H1 (cell line): ENCODE data around the gene IL13RA1. TPM values are rescaled to one million over a fixed set of nuclear protein-coding genes. Genes with fewer than 3 reads are reported as not detected.

Experiments used
- CTCF ChIA-PET: fragments of 300-600 bp; sonication (Branson Sonifier 250); formaldehyde crosslinking; loops from one replicate; lab custom pipeline; 2021; ENCODE audit not compliant: partially characterized antibody; lab: Charles Lee
- POLR2A ChIA-PET: fragments of 300-600 bp; sonication (Branson Sonifier 250); formaldehyde crosslinking; loops from one replicate; lab custom pipeline; 2021; ENCODE audit warnings: inconsistent platforms; ENCODE audit not compliant: partially characterized antibody; lab: Charles Lee
- DNase-seq, 2 experiments: peaks; one replicate each; pipeline versions ENCODE4 v3.0.0 to v3.0.0-alpha.2; 2010 to 2022; ENCODE audit warnings: low spot score in 2 of 2, low read depth in 1 of 2, mixed read lengths in 1 of 2
- FAIRE-seq: peaks from 2 replicates; lab custom pipeline; 2011; peaks lifted over from hg19 to GRCh38; lab: Jason Lieb, UNC
- H2AFZ ChIP-seq: 2 replicates; pipeline ENCODE4 v1.8.1; 2012; ENCODE audit warnings: low read length, inconsistent platforms
- H2AK5ac ChIP-seq: 2 replicates; pipeline ENCODE4 v1.6.1; 2013; ENCODE audit warnings: low read depth, low read length
- H2BK120ac ChIP-seq: replicated peaks from 2 replicates; pipeline ENCODE3; 2013; ENCODE audit warnings: low read depth, low read length, inconsistent platforms
- H2BK12ac ChIP-seq: 2 replicates; pipeline ENCODE4 v1.6.1; 2013; ENCODE audit warnings: low read depth, low read length
- H2BK15ac ChIP-seq: 2 replicates; pipeline ENCODE4 v1.6.1; 2013; ENCODE audit warnings: low read length
- H2BK20ac ChIP-seq: 2 replicates; pipeline ENCODE4 v1.6.1; 2013; ENCODE audit warnings: low read length
- H2BK5ac ChIP-seq: 2 replicates; pipeline ENCODE4 v1.6.1; 2013; ENCODE audit warnings: low read depth, low read length
- H3K14ac ChIP-seq: 2 replicates; pipeline ENCODE4 v1.6.1; 2013; ENCODE audit warnings: inconsistent platforms; ENCODE audit not compliant: insufficient read length
- H3K18ac ChIP-seq: 2 replicates; pipeline ENCODE4 v1.6.1; 2013; ENCODE audit warnings: low read length; ENCODE audit errors: extremely low read depth
- H3K23ac ChIP-seq: 2 replicates; pipeline ENCODE4 v1.6.1; 2013; ENCODE audit warnings: inconsistent platforms; ENCODE audit not compliant: insufficient read length
- H3K23me2 ChIP-seq: 2 replicates; pipeline ENCODE4 v1.6.1; 2013; ENCODE audit warnings: low read depth, low read length
- H3K27ac ChIP-seq: 2 replicates; pipeline ENCODE4 v1.6.1; 2011; ENCODE audit warnings: low read depth, low read length, inconsistent platforms
- H3K27me3 ChIP-seq, 4 experiments: replicated peaks in 1 of 4; 1 replicate in 1 of 4; 2 replicates in 3 of 4; pipeline versions ENCODE4 v1.6.1 to v1.8.1; 2011 to 2013; ENCODE audit warnings: low read length in 3 of 4, mild to moderate bottlenecking in 3 of 4, inconsistent platforms in 2 of 4, mixed read lengths in 2 of 4, moderate library complexity in 1 of 4; ENCODE audit not compliant: control insufficient read depth in 3 of 4, insufficient read depth in 3 of 4; ENCODE audit errors: extremely low read depth in 1 of 4
- H3K36me3 ChIP-seq, 4 experiments: 2 replicates each; pipeline versions ENCODE4 v1.6.1 to v1.8.1; 2011 to 2013; ENCODE audit warnings: mild to moderate bottlenecking in 4 of 4, low read length in 3 of 4, moderate library complexity in 2 of 4, control low read depth in 1 of 4, inconsistent platforms in 1 of 4; ENCODE audit not compliant: insufficient read depth in 4 of 4, control insufficient read depth in 2 of 4
- H3K4ac ChIP-seq: replicated peaks from 2 replicates; pipeline ENCODE3; 2013; ENCODE audit warnings: low read length, low read depth, mixed read lengths, inconsistent platforms; ENCODE audit not compliant: insufficient read length
- H3K4me1 ChIP-seq, 4 experiments: replicated peaks in 1 of 4; 1 replicate in 1 of 4; 2 replicates in 3 of 4; pipeline versions ENCODE4 v1.6.1 to v1.8.1; 2011 to 2013; ENCODE audit warnings: low read length in 3 of 4, inconsistent platforms in 2 of 4, mixed read lengths in 1 of 4; ENCODE audit not compliant: insufficient read depth in 4 of 4, control insufficient read depth in 3 of 4
- H3K4me2 ChIP-seq, 2 experiments: 2 replicates each; pipeline versions ENCODE4 v1.6.1 to v1.8.1; 2011 to 2013; ENCODE audit warnings: low read depth in 2 of 2, low read length in 2 of 2, control low read depth in 1 of 2, inconsistent platforms in 1 of 2, mild to moderate bottlenecking in 1 of 2; ENCODE audit not compliant: insufficient read depth in 1 of 2
- H3K4me3 ChIP-seq, 4 experiments: fragments of 200-600, 300-600 bp in 1 of 4; sonication (generic), shearing (Covaris generic), sonication (Bioruptor Twin) in 1 of 4; 2 replicates each; pipeline versions ENCODE4 v1.5.1 to v1.8.1; 2011 to 2016; ENCODE audit warnings: low read length in 4 of 4, low read depth in 3 of 4, control low read depth in 2 of 4, inconsistent platforms in 2 of 4, mild to moderate bottlenecking in 2 of 4, mixed read lengths in 1 of 4, moderate library complexity in 1 of 4; ENCODE audit not compliant: insufficient read depth in 2 of 4; ENCODE audit errors: extremely low read depth in 1 of 4
- H3K56ac ChIP-seq: replicated peaks from 2 replicates; pipeline ENCODE3; 2013; ENCODE audit warnings: low read depth, mild to moderate bottlenecking, mixed read lengths, low read length, inconsistent platforms; ENCODE audit not compliant: insufficient read length
- H3K79me1 ChIP-seq: 2 replicates; pipeline ENCODE4 v1.6.1; 2013; ENCODE audit warnings: low read depth, low read length, control low read depth
- H3K79me2 ChIP-seq, 2 experiments: 2 replicates each; pipeline versions ENCODE4 v1.6.1 to v1.8.1; 2012 to 2013; ENCODE audit warnings: low read length in 2 of 2, mild to moderate bottlenecking in 2 of 2, inconsistent platforms in 1 of 2; ENCODE audit not compliant: insufficient read depth in 2 of 2, control insufficient read depth in 1 of 2
- H3K9ac ChIP-seq, 4 experiments: replicated peaks in 1 of 4; 1 replicate in 1 of 4; 2 replicates in 3 of 4; pipeline versions ENCODE4 v1.6.1 to v1.8.1; 2011 to 2013; ENCODE audit warnings: low read depth in 3 of 4, low read length in 3 of 4, control low read depth in 2 of 4, mild to moderate bottlenecking in 2 of 4, moderate library complexity in 2 of 4, inconsistent platforms in 1 of 4; ENCODE audit errors: extremely low read depth in 1 of 4
- H3K9me3 ChIP-seq, 2 experiments: 2 replicates each; pipeline versions ENCODE4 v1.6.1 to v1.8.1; 2012 to 2013; ENCODE audit warnings: mild to moderate bottlenecking in 2 of 2, moderate library complexity in 2 of 2, control low read depth in 1 of 2, inconsistent platforms in 1 of 2, low read depth in 1 of 2, low read length in 1 of 2, mixed read lengths in 1 of 2; ENCODE audit not compliant: insufficient read depth in 2 of 2
- H4K20me1 ChIP-seq, 2 experiments: replicated peaks in 1 of 2; 2 replicates each; pipeline versions ENCODE3 to v1.8.1; 2011 to 2013; ENCODE audit warnings: inconsistent platforms in 2 of 2, low read length in 2 of 2, mild to moderate bottlenecking in 1 of 2; ENCODE audit not compliant: insufficient read depth in 2 of 2, control insufficient read depth in 1 of 2
- H4K5ac ChIP-seq: 2 replicates; pipeline ENCODE4 v1.6.1; 2013; ENCODE audit warnings: low read length, low read depth, mixed read lengths, inconsistent platforms; ENCODE audit not compliant: insufficient read length
- H4K8ac ChIP-seq: 2 replicates; pipeline ENCODE4 v1.8.0; 2013; ENCODE audit warnings: mild to moderate bottlenecking, moderate library complexity, low read length, inconsistent platforms; ENCODE audit not compliant: insufficient read depth; ENCODE audit errors: extremely low read depth
- H4K91ac ChIP-seq: replicated peaks from 2 replicates; pipeline ENCODE3; 2013; ENCODE audit warnings: low read length, mixed read lengths, inconsistent platforms; ENCODE audit not compliant: insufficient read length
- ASH2L ChIP-seq: fragments of 200-600, 300-600 bp; sonication (generic); IDR thresholded peaks from one replicate; pipeline ENCODE4 v1.7.1; 2017; ENCODE audit warnings: low read length
- RBBP5 ChIP-seq: IDR thresholded peaks from 2 replicates; pipeline ENCODE4 v1.7.1; 2012; ENCODE audit warnings: low read depth, mild to moderate bottlenecking, inconsistent platforms, low read length, moderate library complexity, borderline replicate concordance
- RXRA ChIP-seq: IDR thresholded peaks from 2 replicates; pipeline ENCODE4 v1.6.1; 2011; ENCODE audit warnings: low read depth, mild to moderate bottlenecking, low read length, moderate library complexity; ENCODE audit not compliant: insufficient read depth
- WGBS, 2 experiments: shearing (Covaris generic) in 1 of 2; methylation state at CpG; one replicate each; pipeline versions ENCODE4 v1.1.6 to v1.1.7; 2013 to 2015; ENCODE audit warnings: low lambda C conversion rate in 2 of 2, mixed read lengths in 2 of 2, inconsistent platforms in 1 of 2, low coverage in 1 of 2, missing lambda C conversion rate in 1 of 2; ENCODE audit not compliant: insufficient replicate concordance in 2 of 2, insufficient coverage in 1 of 2, insufficient read length in 1 of 2; ENCODE audit errors: extremely low coverage in 1 of 2, missing lambda C conversion rate in 1 of 2; 5-methylcytosine and 5-hydroxymethylcytosine counted together
- polyA plus RNA-seq, 7 experiments: library from polyadenylated mRNA; depleted of rRNA in 3 of 7; stranded (reverse) in 5 of 7; unstranded in 2 of 7; fragments of >200 nt in 5 of 7; fragments of 200-250 nt in 2 of 7; gene quantifications; 1 replicate in 5 of 7; 2 replicates in 1 of 7; 4 replicates in 1 of 7; pipeline versions ENCODE4 v1.2.1 to v1.2.3, GENCODE V29; 2011 to 2013; ENCODE audit warnings: missing spikeins in 2 of 7, mixed read lengths in 2 of 7
- total RNA-seq: library from RNA; stranded (reverse); fragmentation: NEBNext Ultra II Directional; extraction: Animal tissue kit (Norgen Biotek cat#: 25700); gene quantifications from 2 replicates; pipeline ENCODE4 v1.2.1, GENCODE V29; 2021
- TF ChIP-seq, protein P1 (sequence below): IDR thresholded peaks from 2 replicates; pipeline ENCODE4 v1.6.1; 2012; ENCODE audit warnings: inconsistent platforms

IL13RA1 gene
- total and polyA plus RNA-seq, 2 of the 8 experiments (the other 6 are each of a cell fraction or from before 2014, with no cell fraction given), result 3.3 to 9.4 TPM

- Histone ChIP-seq H3K9me3 (no peaks in the 10 kb centered on the region), H3K4me1 (no peaks in the 10 kb centered on the region), H3K27me3 (no peaks in the 10 kb centered on the region)
- CTCF ChIA-PET, result no interaction called here
- 77% methylated on average over 2 of the region's 2 CpGs; no CpG with 5 or more reads in 1 of the 2 experiments for WGBS, 2 experiments
- TF ChIP-seq RBBP5 (no peak), RXRA (no peak), ASH2L (no peak)
- TF ChIP-seq, protein P1, sequence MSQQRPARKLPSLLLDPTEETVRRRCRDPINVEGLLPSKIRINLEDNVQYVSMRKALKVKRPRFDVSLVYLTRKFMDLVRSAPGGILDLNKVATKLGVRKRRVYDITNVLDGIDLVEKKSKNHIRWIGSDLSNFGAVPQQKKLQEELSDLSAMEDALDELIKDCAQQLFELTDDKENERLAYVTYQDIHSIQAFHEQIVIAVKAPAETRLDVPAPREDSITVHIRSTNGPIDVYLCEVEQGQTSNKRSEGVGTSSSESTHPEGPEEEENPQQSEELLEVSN, result no peak
- TF ChIP-seq, all 59 proteins: peak for 0
- Histone ChIP-seq H2AFZ (no peak overlapping the region), H3K23me2 (no peaks in the 10 kb centered on the region), H2BK15ac (no peak overlapping the region), H3K14ac (no peak overlapping the region), H4K5ac (no peak overlapping the region), H3K4ac (no peak overlapping the region), H2BK12ac (no peak overlapping the region), H3K18ac (no peak overlapping the region), H3K27ac (no peak overlapping the region), H3K4me3 (no peak overlapping the region), H3K36me3 (no peaks in the 10 kb centered on the region), H2BK120ac (no peak overlapping the region), H3K9ac (no peak overlapping the region), H4K8ac (no peak overlapping the region), H3K56ac (no peak overlapping the region), H3K79me1 (no peaks in the 10 kb centered on the region), H3K4me2 (no peak overlapping the region), H2BK20ac (no peak overlapping the region), H3K23ac (no peak overlapping the region), H2BK5ac (no peak overlapping the region), H3K79me2 (no peaks in the 10 kb centered on the region), H4K91ac (no peak overlapping the region), H4K20me1 (no peaks in the 10 kb centered on the region), H2AK5ac (no peak overlapping the region)
- no peak for FAIRE-seq
- DNase-seq, result no peak
- POLR2A ChIA-PET, result no interaction called here
Measured at GRCh38 chrX:118682258-118683014, 45.0 kb upstream of the IL13RA1 start.
